ENCODE data around the gene STRN4.
"Not testable (repeated sequence)": the region's sequence is repeated elsewhere in the genome, so short reads cannot be mapped to it uniquely, and the experiment has no call there.

STRN4 gene

DNA sequence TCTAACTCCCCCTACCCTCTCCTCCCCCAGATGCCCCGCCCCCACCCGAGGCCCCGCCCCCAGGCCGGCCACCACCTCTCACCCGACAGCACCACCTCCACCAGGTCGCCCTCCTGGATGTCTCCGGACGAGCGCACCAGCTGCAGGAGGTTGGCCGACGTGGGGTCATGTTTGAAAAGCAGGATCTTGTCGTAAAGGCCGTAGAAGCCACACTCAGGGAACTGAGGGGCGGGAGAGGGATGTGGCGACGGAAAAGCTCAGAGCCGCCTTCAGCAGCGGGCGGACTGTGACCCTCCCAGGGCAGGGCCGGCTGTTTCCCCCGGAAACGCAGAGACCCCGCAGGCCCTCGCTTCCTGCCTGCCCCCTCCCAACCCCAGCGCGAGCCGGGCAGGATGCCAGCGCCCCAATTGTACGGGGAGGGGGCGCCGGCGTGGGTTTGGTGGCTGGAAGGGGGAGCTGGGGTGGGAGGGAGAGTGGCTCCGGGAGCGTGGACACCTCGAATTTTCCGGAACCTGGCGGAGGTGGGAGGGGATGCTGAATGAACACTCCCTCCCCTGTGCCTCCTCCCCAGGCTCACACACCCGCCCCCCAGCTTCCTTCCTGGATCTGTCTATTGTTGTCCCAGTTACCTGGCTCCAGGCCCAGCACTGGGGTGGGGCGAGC is 32.3 kb downstream of the STRN4 start:
- peak; percentile 97 for DNase-seq (ENCODE audit: low spot score)

DNA sequence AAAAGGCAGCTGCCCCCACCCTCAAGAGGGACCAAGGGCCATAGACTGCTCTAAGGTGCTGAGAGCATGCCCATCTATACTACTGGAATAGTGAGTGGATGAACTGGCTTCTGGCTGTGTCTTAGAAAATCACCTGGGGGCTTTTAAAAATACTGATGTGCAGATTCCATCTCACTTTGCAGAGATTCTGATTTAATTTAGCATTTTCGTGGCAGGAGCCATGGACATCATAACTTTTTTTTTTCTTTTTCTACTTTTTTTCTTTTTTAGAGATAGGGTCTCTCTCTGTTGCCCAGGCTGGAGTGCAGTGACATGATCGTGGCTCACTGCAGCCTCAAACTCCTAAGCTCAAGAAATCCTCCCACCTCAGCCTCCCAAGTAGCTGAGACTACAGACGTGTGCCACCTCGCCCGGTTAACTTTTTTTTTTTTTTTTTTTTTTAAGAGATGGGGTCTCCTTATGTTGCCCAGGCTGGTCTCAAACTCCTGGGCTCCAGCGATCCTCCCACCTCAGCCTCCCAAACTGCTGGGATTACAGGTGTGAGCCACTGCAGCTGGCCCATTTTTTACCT is 33.4 kb downstream of the STRN4 start:
- DNase-seq (ENCODE audit: low spot score) = not testable (repeated sequence)

DNA sequence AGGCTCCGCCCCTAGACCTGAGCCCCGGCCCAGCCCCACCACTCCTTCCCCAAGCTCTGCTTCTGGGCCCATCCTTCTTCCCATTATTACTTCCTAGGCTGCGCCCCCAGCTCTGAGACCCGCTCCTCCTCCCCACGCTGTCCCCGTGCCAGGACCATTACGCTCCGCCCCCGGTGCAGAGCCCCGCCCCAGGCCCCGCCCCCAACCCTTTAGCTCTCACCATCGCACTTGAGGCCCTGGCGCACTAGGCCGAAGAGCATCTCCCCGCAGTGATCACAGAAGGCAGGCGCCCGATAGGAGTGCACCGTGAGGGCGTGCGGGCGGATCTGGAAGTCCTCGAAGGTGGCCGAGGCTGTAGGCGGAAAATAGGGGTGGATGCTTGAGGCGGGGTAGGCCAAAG is 35.6 kb downstream of the STRN4 start:
- DNase-seq (ENCODE audit: low spot score) = no peak

DNA sequence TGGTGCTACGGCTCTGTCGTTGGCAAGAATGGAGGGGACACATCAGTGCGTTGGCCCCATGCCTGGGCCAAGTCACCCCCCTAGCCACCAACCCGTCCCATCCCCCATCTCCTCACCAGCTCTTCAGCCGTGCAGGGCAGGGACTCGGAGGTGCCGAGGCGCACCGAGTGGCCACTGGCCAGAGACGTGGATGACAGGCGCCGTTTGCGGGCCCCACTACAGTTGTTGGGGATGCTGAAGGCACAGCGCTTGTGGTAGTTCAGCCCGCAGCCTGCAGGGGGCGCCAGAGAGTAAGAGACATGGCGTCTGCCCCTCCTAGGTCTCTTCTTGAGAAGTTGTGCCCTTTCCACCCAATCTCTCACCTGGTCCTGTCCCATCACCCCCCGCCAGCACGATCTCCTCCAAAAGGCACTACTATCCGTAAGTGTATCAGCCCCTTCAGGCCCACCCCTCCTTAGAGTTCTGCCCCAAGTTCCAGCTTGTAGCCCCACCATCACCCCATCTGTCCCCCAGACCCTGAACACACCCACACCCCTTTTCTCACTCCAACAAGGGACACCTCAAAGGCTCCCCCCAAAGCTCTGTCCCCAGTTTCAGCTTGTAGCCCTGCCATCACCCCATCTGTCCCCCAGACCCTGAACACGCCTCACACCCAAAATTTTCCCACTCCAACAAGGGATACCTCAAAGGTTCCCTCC is 41.7 kb downstream of the STRN4 start:
- peak; percentile 79 for DNase-seq (ENCODE audit: low spot score)

DNA sequence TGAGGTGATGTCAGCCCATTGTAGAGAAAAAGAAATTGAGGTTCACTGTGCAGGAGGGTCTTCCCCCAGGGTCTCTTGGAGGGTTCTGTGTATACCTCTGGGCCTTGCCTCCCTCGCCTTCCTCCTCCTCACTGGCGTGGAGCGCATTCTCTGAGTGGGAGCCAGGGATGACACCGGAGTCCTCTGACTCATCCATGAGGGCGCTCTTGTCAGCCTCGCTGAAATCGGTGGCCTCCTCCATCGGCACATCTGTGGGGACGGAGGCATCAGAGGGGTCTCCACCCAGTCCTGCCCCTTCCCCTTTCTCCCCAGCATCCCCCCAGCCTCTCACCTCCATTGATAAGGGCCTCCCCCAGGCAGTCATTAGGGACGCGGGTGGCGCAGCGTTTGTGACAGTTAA is 45.5 kb downstream of the STRN4 start:
- no peak for DNase-seq (ENCODE audit: low spot score)

DNA sequence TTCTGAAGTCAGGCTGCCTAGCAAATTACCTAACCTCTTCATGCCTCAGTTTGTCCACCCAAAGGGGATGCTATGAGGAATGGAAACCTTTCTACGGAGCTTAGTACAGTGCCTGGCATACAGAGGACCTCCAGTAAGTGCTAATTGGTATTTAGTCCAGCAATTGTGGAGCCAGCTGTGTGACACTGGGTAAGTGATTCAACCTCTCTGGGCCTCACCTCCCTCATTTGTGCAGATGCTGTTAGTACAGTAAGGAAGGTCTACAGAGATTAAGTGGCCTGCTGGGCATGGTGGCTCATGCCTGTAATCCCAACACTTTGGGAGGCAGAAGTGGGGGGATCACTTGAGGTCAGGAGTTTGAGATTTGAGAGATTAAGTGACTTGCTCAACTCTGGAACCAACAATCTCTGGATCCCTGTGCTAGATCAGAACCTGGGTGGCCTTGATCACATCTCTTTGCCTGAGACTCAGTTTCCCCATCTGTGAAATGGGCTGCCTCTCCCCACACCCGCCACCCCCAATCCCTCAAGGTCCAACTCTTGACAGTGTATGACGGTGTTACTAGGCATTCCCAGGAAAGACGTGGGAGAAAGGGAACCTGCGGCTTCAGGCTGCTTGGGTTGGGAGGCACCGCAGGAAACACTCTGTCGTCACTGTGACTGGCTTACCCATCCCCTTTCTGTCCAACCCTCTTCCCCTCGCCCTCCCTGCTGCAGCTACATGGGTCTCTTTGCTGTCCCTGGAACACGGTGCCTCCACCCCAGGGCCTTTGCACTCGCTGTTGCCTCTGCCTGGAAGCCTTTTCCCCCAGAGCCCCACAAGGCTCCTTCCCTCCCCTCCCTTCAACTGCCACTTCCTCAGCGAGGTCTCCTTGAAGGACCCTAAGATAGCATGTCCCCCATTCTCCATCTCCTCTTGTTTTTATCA is 47.6 kb downstream of the STRN4 start:
- DNase-seq (ENCODE audit: low spot score) = no peak

DNA sequence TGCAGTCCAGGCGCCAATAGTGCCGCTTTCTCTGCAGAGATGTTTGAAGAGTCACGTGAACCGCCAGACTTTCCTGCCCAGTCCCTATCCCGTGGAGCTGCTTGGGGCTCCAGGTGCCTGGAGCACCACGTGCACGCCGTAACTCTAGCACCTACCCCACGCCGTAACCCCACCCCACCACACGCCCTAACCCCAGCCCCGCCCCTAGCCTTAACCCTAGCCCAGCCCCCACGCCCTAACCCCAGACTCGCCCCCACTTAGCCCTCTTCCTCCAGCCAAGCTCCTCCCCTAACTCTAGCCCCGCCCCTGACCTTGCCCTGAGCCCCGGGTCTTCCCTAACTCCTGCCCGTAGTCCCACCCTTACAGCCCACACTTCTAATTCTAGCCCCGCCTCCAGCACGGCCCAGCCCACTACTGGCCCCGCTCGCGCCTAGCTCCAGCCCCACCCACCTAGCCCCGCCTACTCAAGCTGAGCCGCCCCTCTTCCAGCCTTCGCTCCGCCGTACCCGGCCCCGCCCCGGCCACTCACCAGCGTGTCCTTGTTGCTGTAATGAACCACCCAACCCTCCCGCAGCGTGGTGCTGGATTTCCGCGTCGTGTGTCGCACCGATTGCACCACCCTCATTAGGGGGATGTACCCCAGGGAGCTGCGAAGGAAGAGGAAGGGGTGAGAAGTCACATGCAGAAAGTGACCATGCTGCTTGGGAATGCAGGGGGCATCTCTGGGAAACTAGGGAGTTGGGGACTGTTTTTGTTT is 48.9 kb downstream of the STRN4 start:
- peak; percentile 96 for DNase-seq (ENCODE audit: low spot score)

DNA sequence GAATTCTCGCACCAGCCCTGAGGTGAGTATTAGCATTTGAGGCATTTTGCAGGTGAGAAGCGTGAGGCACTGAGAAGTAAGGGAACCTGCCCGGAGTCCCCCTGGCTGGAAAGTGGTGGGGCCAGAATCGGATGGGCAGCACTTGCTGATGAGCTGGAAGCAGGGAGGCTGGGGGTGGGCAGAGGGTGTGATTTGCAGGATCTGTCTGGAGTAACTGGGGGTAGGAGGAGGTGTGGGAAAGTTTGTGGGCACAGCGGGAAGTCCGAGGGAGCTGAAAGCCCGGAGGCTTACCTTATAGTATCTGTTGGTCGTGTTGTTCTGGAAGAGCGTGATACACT is 49.4 kb downstream of the STRN4 start:
- DNase-seq (ENCODE audit: low spot score) = no peak

DNA sequence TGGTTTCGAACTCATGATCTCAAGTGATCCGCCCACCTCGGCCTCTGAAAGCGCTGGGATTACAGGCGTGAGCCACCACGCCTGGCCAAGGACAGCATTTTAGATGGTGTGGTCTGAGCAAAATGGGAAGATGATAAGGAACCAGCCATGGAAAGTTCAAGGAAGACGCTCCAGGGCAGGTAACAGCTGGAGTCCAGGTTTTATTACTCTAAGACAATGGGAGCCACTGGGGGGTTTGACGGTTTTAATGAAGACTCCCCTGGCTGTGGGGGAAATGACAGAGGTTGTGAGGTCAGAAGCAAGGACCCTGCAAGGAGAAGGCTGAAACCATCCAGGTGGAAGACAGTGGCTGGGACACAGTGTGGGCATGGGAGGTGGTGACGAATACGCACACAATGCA is 50.2 kb downstream of the STRN4 start:
- DNase-seq (ENCODE audit: low spot score) = no peak

DNA sequence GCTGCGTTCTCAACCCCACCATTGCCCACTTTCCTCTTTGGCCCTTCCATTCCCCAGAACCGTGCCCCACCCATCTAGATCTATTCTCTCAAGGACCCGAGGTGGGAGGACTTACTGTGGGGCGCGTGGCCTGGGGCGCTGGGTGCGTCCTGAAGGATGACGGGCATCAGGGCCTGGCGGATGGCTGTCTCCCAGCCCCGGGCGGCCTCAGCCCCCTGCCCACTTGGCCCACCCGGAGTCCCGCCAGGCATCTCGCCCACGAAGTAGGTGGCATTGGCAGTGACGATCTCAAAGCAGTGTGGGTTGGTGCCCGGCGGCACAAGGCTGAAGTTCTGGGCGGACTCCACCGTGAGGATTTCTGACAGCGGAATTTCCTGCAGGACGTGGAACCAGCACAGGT is 52.5 kb downstream of the STRN4 start:
- no peak for DNase-seq (ENCODE audit: low spot score)

DNA sequence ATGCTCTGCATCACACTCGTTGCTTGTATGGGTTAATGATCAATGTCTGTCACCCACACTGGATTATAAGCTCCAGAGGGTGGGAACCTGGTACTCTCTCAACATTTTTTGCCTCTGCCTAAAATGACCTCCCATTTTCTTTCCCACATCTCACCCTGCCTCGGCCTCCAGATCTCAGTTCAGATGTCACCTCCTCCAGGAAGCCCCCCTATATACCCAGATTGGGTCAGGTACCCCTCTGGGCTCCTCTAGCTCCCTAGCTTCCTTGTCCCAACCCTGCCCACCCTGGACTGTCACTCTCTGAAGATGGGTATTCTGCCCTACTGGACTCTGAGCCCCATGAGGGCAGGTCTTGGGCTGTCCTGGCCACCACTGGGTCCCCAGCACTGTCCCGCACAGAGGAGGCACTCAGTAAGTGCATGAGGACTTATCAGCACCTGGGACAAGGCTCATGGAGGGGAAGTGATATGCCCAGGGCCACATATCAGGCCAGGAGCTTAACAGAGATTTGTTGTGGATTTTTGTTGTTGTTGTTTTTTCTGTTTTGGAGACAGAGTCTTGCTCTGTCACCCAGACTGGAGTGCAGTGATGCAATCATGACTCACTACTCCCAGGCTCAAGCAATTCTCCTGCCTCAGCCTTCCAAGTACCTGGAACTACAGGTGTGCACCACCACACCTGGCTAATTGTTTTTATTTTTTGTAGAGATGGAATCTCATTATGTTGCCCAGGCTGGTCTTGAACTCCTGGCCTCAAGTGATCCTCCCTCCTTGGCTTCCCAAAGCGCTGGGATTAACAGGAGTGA is 53.1 kb downstream of the STRN4 start:
- no peak for DNase-seq (ENCODE audit: low spot score)

DNA sequence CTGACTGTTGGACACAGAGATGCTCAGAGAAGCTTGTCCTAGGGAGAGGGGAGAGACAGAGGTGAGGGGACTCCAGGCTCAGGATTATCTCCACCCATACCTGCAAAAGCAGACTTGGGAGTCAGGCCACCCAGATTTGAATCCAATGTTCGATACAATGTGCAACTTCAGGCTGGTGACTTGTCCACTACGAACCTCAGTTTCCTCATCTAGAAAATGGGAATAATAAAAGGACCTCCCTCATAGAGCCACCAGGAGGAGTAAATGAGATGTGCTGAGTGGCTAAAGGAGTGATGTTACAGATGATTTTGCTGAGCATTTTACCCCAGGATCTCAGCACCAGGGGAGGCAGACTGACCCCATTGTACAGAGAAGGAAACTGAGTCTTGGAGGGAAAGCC is 54.3 kb downstream of the STRN4 start:
- no peak for DNase-seq (ENCODE audit: low spot score)

DNA sequence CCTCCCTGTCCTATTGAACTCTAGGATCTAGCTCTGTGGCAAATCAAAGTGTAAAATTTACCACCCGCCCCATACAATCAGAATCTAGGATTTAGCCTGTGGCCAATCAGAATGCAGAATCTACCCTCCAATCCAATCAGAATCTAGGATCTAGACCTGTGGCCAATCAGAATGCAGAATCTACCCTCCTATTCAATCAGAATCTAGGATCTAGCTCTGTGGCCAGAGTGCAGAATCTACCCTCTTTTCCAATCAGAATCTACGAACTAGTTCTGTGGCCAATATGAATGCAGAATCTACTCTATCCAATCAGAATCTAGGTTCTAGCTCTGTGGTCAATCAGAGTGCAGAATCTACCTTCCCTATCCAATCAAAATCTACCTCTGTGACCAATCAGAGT is 55.1 kb downstream of the STRN4 start:
- no peak for DNase-seq (ENCODE audit: low spot score)

DNA sequence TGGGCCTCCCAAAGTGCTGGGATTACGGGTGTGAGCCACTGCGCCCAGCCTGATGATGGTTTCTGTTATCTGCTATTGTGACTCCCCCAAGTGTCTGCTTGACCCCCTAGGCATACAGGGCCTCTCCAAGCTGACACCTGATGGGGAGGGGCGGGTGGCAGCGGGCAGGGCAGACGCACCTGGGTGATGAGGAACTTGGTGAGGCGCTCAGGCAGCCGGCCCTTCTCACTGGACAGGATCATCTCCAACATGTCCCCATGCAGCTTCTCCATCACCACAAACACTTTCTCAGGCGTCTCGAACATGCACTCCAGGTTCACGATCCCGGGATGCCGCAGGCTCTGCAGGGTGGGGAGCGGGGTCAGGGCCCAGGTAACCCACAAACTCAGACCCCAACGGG is 56.9 kb downstream of the STRN4 start:
- DNase-seq (ENCODE audit: low spot score) = no peak

DNA sequence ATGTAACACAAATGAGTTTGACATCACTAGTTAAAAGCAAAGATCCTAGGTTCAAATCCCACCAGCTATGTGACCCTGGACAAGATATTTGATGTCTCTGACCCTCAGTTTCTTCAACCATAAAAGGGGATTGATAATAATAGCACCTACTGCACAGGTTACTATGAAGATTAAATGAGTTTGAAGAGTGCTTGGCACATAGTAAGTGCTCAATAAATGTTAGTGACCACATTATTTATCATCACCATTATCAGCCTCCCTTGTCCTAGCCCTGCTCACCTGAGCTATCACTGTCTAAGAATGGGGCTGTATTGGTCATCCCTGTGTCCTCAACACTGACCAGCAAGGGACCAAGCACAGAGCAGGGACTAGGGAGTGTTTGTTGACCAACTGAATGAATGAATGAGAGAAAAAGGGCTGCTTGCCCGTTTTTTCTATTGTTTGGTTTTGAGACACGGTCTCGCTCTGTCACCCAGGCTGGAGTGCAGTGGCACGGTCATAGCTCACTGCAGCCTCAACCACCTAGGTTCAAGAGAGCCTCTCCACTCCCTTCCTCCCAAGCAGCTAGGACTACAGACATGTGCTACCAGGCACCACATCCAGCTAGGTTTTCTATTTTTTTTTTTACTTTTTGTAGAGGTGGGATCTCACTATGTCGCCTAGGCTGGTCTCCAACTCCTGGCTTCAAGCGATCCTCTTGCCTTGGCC is 58.7 kb downstream of the STRN4 start:
- DNase-seq (ENCODE audit: low spot score) = no peak

DNA sequence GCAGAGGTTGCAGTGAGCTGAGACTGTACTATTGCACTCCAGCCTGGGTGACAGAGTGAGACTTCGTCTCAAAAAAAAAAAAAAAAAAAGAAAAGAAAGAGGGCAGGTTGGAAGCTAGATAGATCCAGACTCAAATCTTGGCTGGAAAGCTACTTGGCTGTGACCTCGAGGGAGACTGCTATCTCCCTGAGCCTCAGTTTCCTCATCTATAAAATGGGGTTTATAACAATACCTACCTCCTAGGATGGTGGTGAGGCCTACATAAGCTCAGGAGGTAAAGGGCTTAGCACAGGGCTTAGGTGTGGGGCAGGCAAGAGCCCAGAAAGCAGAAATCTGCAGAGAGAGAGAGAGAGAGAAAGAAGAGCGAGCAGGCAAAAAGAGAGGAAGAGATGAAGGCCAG is 61.1 kb downstream of the STRN4 start:
- no peak for DNase-seq (ENCODE audit: low spot score)

DNA sequence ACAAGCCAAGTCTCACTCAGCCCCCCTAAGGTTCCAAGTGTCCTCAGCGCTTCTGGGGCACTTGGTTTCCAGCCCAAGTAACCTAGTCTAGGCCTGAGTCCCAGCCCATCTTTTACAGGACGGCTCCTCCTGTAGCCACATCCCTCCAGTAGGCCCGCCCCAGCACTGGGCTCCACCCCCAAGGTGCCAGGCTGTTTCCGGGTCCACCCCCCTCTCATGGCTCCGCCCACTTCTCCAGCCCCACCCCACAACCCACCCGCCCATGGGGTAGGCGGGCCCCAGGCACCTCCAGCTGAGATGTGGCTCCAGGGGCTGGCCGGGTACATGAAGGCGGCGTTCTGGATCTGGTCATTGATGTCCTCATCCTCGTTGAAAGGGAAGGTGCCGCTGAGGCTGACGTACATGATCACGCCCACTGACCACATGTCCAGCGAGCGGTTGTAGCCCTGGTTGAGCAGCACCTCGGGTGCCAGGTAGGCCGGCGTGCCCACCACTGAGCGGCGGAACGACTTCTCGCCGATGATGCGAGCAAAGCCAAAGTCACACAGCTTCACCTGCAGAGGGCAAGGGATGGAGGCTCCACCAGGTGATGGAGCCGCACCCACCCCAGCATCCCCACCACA is 68.0 kb downstream of the STRN4 start:
- peak; percentile 48 for DNase-seq (ENCODE audit: low spot score)

DNA sequence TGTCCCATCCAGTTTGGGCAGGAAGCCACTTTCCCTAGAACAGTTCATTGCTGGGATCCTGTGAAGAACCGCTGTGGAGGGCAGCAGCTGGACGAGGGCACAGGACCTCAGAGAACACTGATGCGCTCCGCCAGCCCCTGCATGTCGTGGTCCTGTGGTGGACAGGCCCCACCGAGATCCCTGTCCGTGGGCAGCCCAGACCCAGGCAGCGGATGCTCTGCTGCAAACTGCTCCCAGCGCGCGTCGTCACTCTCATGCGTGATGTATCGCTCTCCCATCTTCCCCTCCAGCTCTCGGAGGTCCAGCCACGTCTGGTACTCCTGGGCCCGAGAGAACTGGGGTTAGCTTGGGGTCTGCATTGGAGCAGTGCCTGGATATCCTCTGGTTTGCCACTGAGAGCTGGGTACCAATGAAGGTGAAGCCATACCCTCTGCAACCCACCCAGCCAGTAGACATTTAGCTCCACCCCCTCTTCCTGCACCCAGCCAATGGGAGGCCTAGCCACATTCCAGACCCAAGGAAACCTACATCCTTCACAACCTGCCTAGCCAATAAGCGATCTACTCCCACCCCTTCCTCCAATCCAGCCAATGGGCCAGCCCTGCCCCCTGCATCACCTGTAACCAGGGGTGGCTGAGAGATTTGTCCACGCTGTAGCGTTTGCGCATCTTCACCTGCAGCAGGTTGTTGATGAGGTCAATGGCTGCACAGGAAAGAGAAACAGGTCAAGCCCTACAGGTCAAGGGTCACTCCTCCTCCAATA is 71.7 kb downstream of the STRN4 start:
- no peak for DNase-seq (ENCODE audit: low spot score)

DNA sequence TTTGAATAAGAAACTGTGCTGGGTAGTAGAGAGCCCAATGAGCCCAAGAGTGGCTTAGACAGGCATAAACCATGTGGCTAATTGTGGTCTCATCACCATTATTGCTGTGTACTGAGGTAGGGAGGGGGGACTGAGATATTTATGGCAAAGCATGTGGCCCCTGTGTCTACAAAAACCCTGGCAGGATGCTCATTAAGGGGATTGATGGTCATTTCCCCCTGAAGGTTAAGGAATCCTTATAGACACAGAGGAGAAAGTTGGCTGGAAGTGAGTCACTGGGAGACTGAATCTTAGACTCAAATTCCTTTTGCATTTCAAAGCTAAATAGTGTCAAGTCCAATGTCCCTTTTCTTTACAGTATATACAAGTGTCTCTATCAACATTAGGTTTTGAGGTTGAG is 75.4 kb downstream of the STRN4 start:
- DNase-seq (ENCODE audit: low spot score) = peak; percentile 50
